Central memory CD4-positive, alpha-beta T cell (primary cell): ENCODE results near the gene NSMCE1.
"Not testable (repeated sequence)": the region's sequence is repeated elsewhere in the genome, so short reads cannot be mapped to it uniquely, and the experiment has no call there.

ENCODE experiments used
- DNase-seq: peaks from one replicate; pipeline ENCODE4 v3.0.0; 2022

Gene NSMCE1

GRCh38 chr16:27302126-27302525 lies 33.6 kb upstream of the NSMCE1 start:
- DNase-seq = no peak

- DNase-seq = no peak
Observed at GRCh38 chr16:27301236-27301861, 32.8 kb upstream of the NSMCE1 start.

GRCh38 chr16:27298132-27298531 lies 29.6 kb upstream of the NSMCE1 start:
- DNase-seq = no peak

GRCh38 chr16:27293343-27293742 lies 24.8 kb upstream of the NSMCE1 start:
- DNase-seq = no peak

- DNase-seq = no peak
Observed at GRCh38 chr16:27291722-27292240, 23.2 kb upstream of the NSMCE1 start.

GRCh38 chr16:27291106-27291505 lies 22.5 kb upstream of the NSMCE1 start:
- no peak for DNase-seq

- DNase-seq = no peak
Observed at GRCh38 chr16:27290562-27290961, 22.0 kb upstream of the NSMCE1 start.

- DNase-seq = no peak
Observed at GRCh38 chr16:27289669-27290068, 21.1 kb upstream of the NSMCE1 start.

- not testable (repeated sequence) for DNase-seq
Observed at GRCh38 chr16:27288313-27288712, 19.7 kb upstream of the NSMCE1 start.

GRCh38 chr16:27287887-27288286 lies 19.3 kb upstream of the NSMCE1 start:
- DNase-seq = no peak

GRCh38 chr16:27287051-27287811 lies 18.7 kb upstream of the NSMCE1 start:
- no peak for DNase-seq

GRCh38 chr16:27286451-27286850 lies 17.9 kb upstream of the NSMCE1 start:
- no peak for DNase-seq

GRCh38 chr16:27285676-27286196 lies 17.2 kb upstream of the NSMCE1 start:
- DNase-seq = no peak

GRCh38 chr16:27284865-27285675 lies 16.5 kb upstream of the NSMCE1 start:
- no peak for DNase-seq

- no peak for DNase-seq
Observed at GRCh38 chr16:27281243-27281642, 12.7 kb upstream of the NSMCE1 start.

GRCh38 chr16:27275394-27275793 lies 6.8 kb upstream of the NSMCE1 start:
- no peak for DNase-seq

GRCh38 chr16:27274424-27274874 lies 5.9 kb upstream of the NSMCE1 start:
- not testable (repeated sequence) for DNase-seq

GRCh38 chr16:27273670-27274423 lies 5.3 kb upstream of the NSMCE1 start:
- peak; percentile 40 for DNase-seq

- DNase-seq = no peak
Observed at GRCh38 chr16:27273330-27273669, 4.7 kb upstream of the NSMCE1 start.

- DNase-seq = not testable (repeated sequence)
Observed at GRCh38 chr16:27272697-27273096, 4.1 kb upstream of the NSMCE1 start.

GRCh38 chr16:27272076-27272475 lies 3.5 kb upstream of the NSMCE1 start:
- no peak for DNase-seq

GRCh38 chr16:27270349-27270748 lies 1.8 kb upstream of the NSMCE1 start:
- DNase-seq = no peak
